SK-N-SH (cell line): ENCODE measurements around the gene SPRN. TPM values are rescaled to one million over a fixed set of nuclear protein-coding genes. Genes with fewer than 3 reads are reported as not detected.

ENCODE experiments used
- CTCF ChIA-PET: fragments of 300-600, 350-600 bp; formaldehyde crosslinking; extraction: SDS; loops from one replicate; lab custom pipeline; 2021; lab: Yijun Ruan, JAX
- POLR2A ChIA-PET: fragments of 350-600 bp; sonication (Branson Sonifier 250); formaldehyde crosslinking; extraction: SDS; loops from one replicate; lab custom pipeline; 2020; ENCODE audit warnings: antibody characterized with exemption, inconsistent platforms; lab: Yijun Ruan, JAX
- DNase-seq: peaks from one replicate; pipeline ENCODE4 v3.0.0; 2012
- H2AFZ ChIP-seq: fragments of 200-600 bp; sonication (generic); 2 replicates; pipeline ENCODE4 v1.8.1; 2016; ENCODE audit warnings: antibody characterized with exemption, mild to moderate bottlenecking, low read depth
- H3F3A ChIP-seq: fragments of 200-600 bp; sonication (generic); replicated peaks from 2 replicates; pipeline ENCODE3; 2016; ENCODE audit warnings: antibody characterized with exemption, mild to moderate bottlenecking; ENCODE audit not compliant: insufficient read depth
- H3K27ac ChIP-seq, 2 experiments: fragments of 200-500 bp in 1 of 2; fragments of 200-600 bp in 1 of 2; sonication (Bioruptor generic) in 1 of 2; sonication (generic), shearing (Covaris generic) in 1 of 2; 2 replicates each; pipeline versions ENCODE4 v1.5.1 to v1.6.1; 2014 to 2016; ENCODE audit warnings: low read depth in 2 of 2, inconsistent platforms in 1 of 2, low read length in 1 of 2, mild to moderate bottlenecking in 1 of 2, mixed read lengths in 1 of 2
- H3K27me3 ChIP-seq: fragments of 200-600 bp; sonication (generic), shearing (Covaris generic); 2 replicates; pipeline ENCODE4 v1.6.1; 2016; ENCODE audit warnings: mixed run types; ENCODE audit not compliant: insufficient read depth
- H3K36me3 ChIP-seq, 2 experiments: fragments of 200-500 bp in 1 of 2; fragments of 200-600 bp in 1 of 2; sonication (Bioruptor generic) in 1 of 2; sonication (generic) in 1 of 2; replicated peaks in 1 of 2; 2 replicates each; pipeline versions ENCODE3 to v1.5.1; 2014 to 2016; ENCODE audit warnings: low read length in 1 of 2, mild to moderate bottlenecking in 1 of 2; ENCODE audit not compliant: insufficient read depth in 2 of 2, control insufficient read depth in 1 of 2
- H3K4me1 ChIP-seq, 2 experiments: fragments of 200-500 bp in 1 of 2; fragments of 200-600 bp in 1 of 2; sonication (Bioruptor generic) in 1 of 2; sonication (generic), shearing (Covaris generic) in 1 of 2; 2 replicates each; pipeline versions ENCODE4 v1.5.1 to v1.6.1; 2014 to 2016; ENCODE audit warnings: low read depth in 1 of 2, low read length in 1 of 2, mixed run types in 1 of 2; ENCODE audit not compliant: insufficient read depth in 2 of 2, control insufficient read depth in 1 of 2
- H3K4me2 ChIP-seq: fragments of 200-600 bp; sonication (generic), shearing (Covaris generic); 2 replicates; pipeline ENCODE4 v1.6.1; 2017; ENCODE audit warnings: mixed run types
- H3K4me3 ChIP-seq, 2 experiments: fragments of 200-500 bp in 1 of 2; fragments of 200-600 bp in 1 of 2; sonication (Bioruptor generic) in 1 of 2; sonication (generic), shearing (Covaris generic) in 1 of 2; 2 replicates each; pipeline versions ENCODE4 v1.5.1 to v1.8.1; 2014 to 2016; ENCODE audit warnings: low read depth in 2 of 2, inconsistent platforms in 1 of 2, low read length in 1 of 2, mild to moderate bottlenecking in 1 of 2, mixed read lengths in 1 of 2, moderate library complexity in 1 of 2
- H3K79me2 ChIP-seq: fragments of 200-600 bp; sonication (generic); 2 replicates; pipeline ENCODE4 v1.8.1; 2017; ENCODE audit warnings: mild to moderate bottlenecking; ENCODE audit not compliant: insufficient read depth
- H3K9ac ChIP-seq: fragments of 200-600 bp; sonication (generic); 2 replicates; pipeline ENCODE4 v1.6.1; 2017; ENCODE audit warnings: mixed run types
- H3K9me2 ChIP-seq: fragments of 200-600 bp; sonication (generic); 2 replicates; pipeline ENCODE4 v1.6.1; 2017; ENCODE audit warnings: mixed run types
- H3K9me3 ChIP-seq: fragments of 200-600 bp; sonication (generic); 2 replicates; pipeline ENCODE4 v1.6.1; 2017; ENCODE audit warnings: mixed run types, mild to moderate bottlenecking, moderate library complexity
- H4K20me1 ChIP-seq: fragments of 200-600 bp; sonication (generic); 2 replicates; pipeline ENCODE4 v1.6.1; 2017; ENCODE audit warnings: mild to moderate bottlenecking, mixed run types; ENCODE audit not compliant: insufficient read depth
- EZH2phosphoT487 ChIP-seq: fragments of 200-600 bp; sonication (generic); IDR thresholded peaks from 2 replicates; pipeline ENCODE4 v1.6.1; 2017; ENCODE audit warnings: low read depth, mixed run types, mild to moderate bottlenecking, antibody characterized with exemption, moderate library complexity, borderline replicate concordance
- FOSL2 ChIP-seq: IDR thresholded peaks from 2 replicates; pipeline ENCODE4 v1.4.0; 2012; ENCODE audit warnings: low read depth, mild to moderate bottlenecking, moderate library complexity, borderline replicate concordance
- NRF1 ChIP-seq: IDR thresholded peaks from 2 replicates; pipeline ENCODE4 v1.6.1; 2012; ENCODE audit warnings: low read depth, mild to moderate bottlenecking, low read length
- RCOR1 ChIP-seq: fragments of 150-350 bp; IDR thresholded peaks from 2 replicates; pipeline ENCODE4 v1.6.1; 2017; ENCODE audit warnings: antibody characterized with exemption, low read length
- RFX5 ChIP-seq: IDR thresholded peaks from 2 replicates; pipeline ENCODE4 v1.6.1; 2012; ENCODE audit warnings: mild to moderate bottlenecking, improper control_type of control experiment, low read length
- RXRA ChIP-seq: IDR thresholded peaks from 2 replicates; pipeline ENCODE4 v1.4.0; 2012; ENCODE audit warnings: low read depth, mild to moderate bottlenecking, borderline replicate concordance
- TAF1 ChIP-seq: IDR thresholded peaks from 2 replicates; pipeline ENCODE4 v1.6.1; 2012; ENCODE audit warnings: low read depth, mild to moderate bottlenecking, low read length, moderate library complexity, borderline replicate concordance
- TCF12 ChIP-seq: IDR thresholded peaks from 2 replicates; pipeline ENCODE4 v1.4.0; 2012
- WGBS: methylation state at CpG from one replicate; pipeline ENCODE4 v1.1.6; 2017; ENCODE audit warnings: low lambda C conversion rate; 5-methylcytosine and 5-hydroxymethylcytosine counted together
- polyA plus RNA-seq, 3 experiments: library from polyadenylated mRNA; depleted of rRNA; stranded (reverse); fragments of >200 nt; gene quantifications; 2 replicates each; pipeline ENCODE4 v1.2.3, GENCODE V29; 2012

The SPRN gene
- polyA plus RNA-seq, 1 of the 3 experiments (the other 2 are of a cell fraction): 1.2 TPM

GRCh38 chr10:133456041-133456951 lies 31.9 kb upstream of the SPRN start (continued):
- TF ChIP-seq FOSL2: no peak
- no peak for TF ChIP-seq RXRA
- no peak for TF ChIP-seq TAF1
- no peak for TF ChIP-seq RFX5
- no peak for TF ChIP-seq TCF12
- TF ChIP-seq EZH2phosphoT487: no peak
- TF ChIP-seq, all 33 proteins: peak for 0

- no peaks in the 10 kb centered on the region for H3K36me3 ChIP-seq
- no peak for TF ChIP-seq TAF1
- H3K27ac ChIP-seq: no peak overlapping the region
- no peak overlapping the region for H3K9ac ChIP-seq
- POLR2A ChIA-PET: no interaction called here
- H3K4me2 ChIP-seq: no peak overlapping the region
- H3K27me3 ChIP-seq: no peaks in the 10 kb centered on the region
- H3K4me3 ChIP-seq: no peak overlapping the region
- H3K9me3 ChIP-seq: no peaks in the 10 kb centered on the region
- H3K9me2 ChIP-seq: no peaks in the 10 kb centered on the region
- CTCF ChIA-PET: no interaction called here
- WGBS: 29% methylated on average over 7 of the region's 7 CpGs
- no peaks in the 10 kb centered on the region for H3F3A ChIP-seq
- H3K79me2 ChIP-seq: no peaks in the 10 kb centered on the region
- no peaks in the 10 kb centered on the region for H4K20me1 ChIP-seq
- no peak overlapping the region for H2AFZ ChIP-seq
- no peaks in the 10 kb centered on the region for H3K4me1 ChIP-seq
- no peak for DNase-seq
Measured at GRCh38 chr10:133455611-133456031, 31.2 kb upstream of the SPRN start.

- H3F3A ChIP-seq: no peaks in the 10 kb centered on the region
- CTCF ChIA-PET: interaction anchor here (1.2 kb wide), 1 partner anchor 16 kb away, joined by 3 read pairs; no protein-coding TSS in a partner anchor
- no peaks in the 10 kb centered on the region for H3K27me3 ChIP-seq
Measured at GRCh38 chr10:133455196-133455595, 30.8 kb upstream of the SPRN start.

More at GRCh38 chr10:133455196-133455595, 30.8 kb upstream of the SPRN start:
- TF ChIP-seq FOSL2 (no peak), RCOR1 (no peak), NRF1 (no peak)
- Histone ChIP-seq H3K36me3 (no peaks in the 10 kb centered on the region), H3K4me2 (no peak overlapping the region), H2AFZ (no peak overlapping the region), H3K4me1 (no peaks in the 10 kb centered on the region), H4K20me1 (no peaks in the 10 kb centered on the region), H3K9me3 (no peaks in the 10 kb centered on the region), H3K4me3 (no peak overlapping the region), H3K9ac (no peak overlapping the region), H3K79me2 (no peaks in the 10 kb centered on the region), H3K27ac (no peak overlapping the region), H3K9me2 (no peaks in the 10 kb centered on the region)
- POLR2A ChIA-PET: no interaction called here
- WGBS: 19% methylated on average over 5 of the region's 5 CpGs
- DNase-seq: no peak
